Measurements from ENCODE around the gene OSBPL9. TPM values are rescaled to one million over a fixed set of nuclear protein-coding genes. Genes with fewer than 3 reads are reported as not detected.

The OSBPL9 gene
- total RNA-seq, 1 experiment from 2014 or later: 52.6 TPM

- CTCF ChIA-PET: no interaction called here
- H3K36me3 ChIP-seq (ENCODE audit: control insufficient read depth in 1 of 2, insufficient read depth in 2 of 2, low read length in 2 of 2): no peaks in the 10 kb centered on the region
- H2AFZ ChIP-seq (ENCODE audit: low read depth, low read length, poor library complexity, severe bottlenecking): no peak overlapping the region
- peaks cover 52% of the 10 kb centered on the region for H3K79me2 ChIP-seq (ENCODE audit: insufficient read depth, low read length)
- no peak overlapping the region for H3K9ac ChIP-seq (ENCODE audit: low read length)
- DNase-seq (ENCODE audit: low read depth, low spot score): no peak
- H3K27ac ChIP-seq (ENCODE audit: low read depth, low read length): no peak overlapping the region
- H3K4me2 ChIP-seq (ENCODE audit: low read length): peak overlapping the region; percentile 77
- no TSS peak for BruUV-seq (replicated peaks)
- intact Hi-C loops (cut with micrococcal nuclease): no loop called here
- no peak for ATAC-seq
- H4K20me1 ChIP-seq (ENCODE audit: insufficient read depth): no peaks in the 10 kb centered on the region
- H3K27me3 ChIP-seq (ENCODE audit: insufficient read depth, low read length): no peaks in the 10 kb centered on the region
- POLR2A ChIA-PET: no interaction called here
- H3K9me3 ChIP-seq (ENCODE audit: control insufficient read depth in 1 of 2, insufficient read depth in 1 of 2, low read depth in 1 of 2, low read length in 2 of 2): no peaks in the 10 kb centered on the region
- H3K4me3 ChIP-seq (replicated peaks in 1 of 2; ENCODE audit: low read depth in 1 of 2, low read length in 2 of 2): no peak overlapping the region
- peaks cover 43 to 61% of the 10 kb centered on the region in 2 experiments for H3K4me1 ChIP-seq (ENCODE audit: control insufficient read depth in 1 of 2, insufficient read depth in 2 of 2, low read length in 2 of 2)
- RAD21 ChIA-PET (ENCODE audit: low non-redundant PET in 1 of 2, low total read pairs in 2 of 2, uncharacterized antibody in 2 of 2, unreplicated experiment in 2 of 2): no interaction called here
- no peaks in the 10 kb centered on the region for H3K9me2 ChIP-seq (ENCODE audit: insufficient read depth)
- TF ChIP-seq JUND (IDR thresholded peaks at IDR 0.05): no peak
- TF ChIP-seq POLR2A (IDR thresholded peaks at IDR 0.05; ENCODE audit: borderline replicate concordance, extremely low read depth, insufficient read depth, insufficient read length): no peak
- TF ChIP-seq YY1 (IDR thresholded peaks at IDR 0.05; ENCODE audit: extremely low read depth, insufficient replicate concordance, low read depth, low read length): no peak
- TF ChIP-seq TCF7L2 (IDR thresholded peaks at IDR 0.05; ENCODE audit: borderline replicate concordance, extremely low read depth, insufficient read depth, insufficient read length): no peak
- no peak for TF ChIP-seq CEBPB (IDR thresholded peaks at IDR 0.05; ENCODE audit: low read depth)
- TF ChIP-seq ELF1 (IDR thresholded peaks at IDR 0.05; ENCODE audit: borderline replicate concordance, low read depth): no peak
- no peak for TF ChIP-seq POLR2AphosphoS5 (IDR thresholded peaks at IDR 0.05; ENCODE audit: low read depth, low read length)
- no peak for TF ChIP-seq SRF (IDR thresholded peaks at IDR 0.05; ENCODE audit: low read depth)
- TF ChIP-seq ZFX (IDR thresholded peaks at IDR 0.05): no peak
- TF ChIP-seq EZH2 (IDR thresholded peaks at IDR 0.05): no peak
- TF ChIP-seq, protein P1, sequence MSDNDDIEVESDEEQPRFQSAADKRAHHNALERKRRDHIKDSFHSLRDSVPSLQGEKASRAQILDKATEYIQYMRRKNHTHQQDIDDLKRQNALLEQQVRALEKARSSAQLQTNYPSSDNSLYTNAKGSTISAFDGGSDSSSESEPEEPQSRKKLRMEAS (IDR thresholded peaks at IDR 0.05): no peak
- no peak for TF ChIP-seq EZH2phosphoT487 (IDR thresholded peaks at IDR 0.05; ENCODE audit: borderline replicate concordance)
- no peak for TF ChIP-seq ZNF274 (IDR thresholded peaks at IDR 0.05; ENCODE audit: low read depth, low read length)
- TF ChIP-seq, protein P2, sequence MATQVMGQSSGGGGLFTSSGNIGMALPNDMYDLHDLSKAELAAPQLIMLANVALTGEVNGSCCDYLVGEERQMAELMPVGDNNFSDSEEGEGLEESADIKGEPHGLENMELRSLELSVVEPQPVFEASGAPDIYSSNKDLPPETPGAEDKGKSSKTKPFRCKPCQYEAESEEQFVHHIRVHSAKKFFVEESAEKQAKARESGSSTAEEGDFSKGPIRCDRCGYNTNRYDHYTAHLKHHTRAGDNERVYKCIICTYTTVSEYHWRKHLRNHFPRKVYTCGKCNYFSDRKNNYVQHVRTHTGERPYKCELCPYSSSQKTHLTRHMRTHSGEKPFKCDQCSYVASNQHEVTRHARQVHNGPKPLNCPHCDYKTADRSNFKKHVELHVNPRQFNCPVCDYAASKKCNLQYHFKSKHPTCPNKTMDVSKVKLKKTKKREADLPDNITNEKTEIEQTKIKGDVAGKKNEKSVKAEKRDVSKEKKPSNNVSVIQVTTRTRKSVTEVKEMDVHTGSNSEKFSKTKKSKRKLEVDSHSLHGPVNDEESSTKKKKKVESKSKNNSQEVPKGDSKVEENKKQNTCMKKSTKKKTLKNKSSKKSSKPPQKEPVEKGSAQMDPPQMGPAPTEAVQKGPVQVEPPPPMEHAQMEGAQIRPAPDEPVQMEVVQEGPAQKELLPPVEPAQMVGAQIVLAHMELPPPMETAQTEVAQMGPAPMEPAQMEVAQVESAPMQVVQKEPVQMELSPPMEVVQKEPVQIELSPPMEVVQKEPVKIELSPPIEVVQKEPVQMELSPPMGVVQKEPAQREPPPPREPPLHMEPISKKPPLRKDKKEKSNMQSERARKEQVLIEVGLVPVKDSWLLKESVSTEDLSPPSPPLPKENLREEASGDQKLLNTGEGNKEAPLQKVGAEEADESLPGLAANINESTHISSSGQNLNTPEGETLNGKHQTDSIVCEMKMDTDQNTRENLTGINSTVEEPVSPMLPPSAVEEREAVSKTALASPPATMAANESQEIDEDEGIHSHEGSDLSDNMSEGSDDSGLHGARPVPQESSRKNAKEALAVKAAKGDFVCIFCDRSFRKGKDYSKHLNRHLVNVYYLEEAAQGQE (IDR thresholded peaks at IDR 0.05; ENCODE audit: low read depth): no peak
- TF ChIP-seq SP1 (IDR thresholded peaks at IDR 0.05; ENCODE audit: low read depth): no peak
- TF ChIP-seq CBX3 (IDR thresholded peaks at IDR 0.05; ENCODE audit: low read depth): no peak
- TF ChIP-seq CTCF (IDR thresholded peaks at IDR 0.05 in 2 of 3, conservative IDR thresholded peaks at IDR 0.05 in 1 of 3; ENCODE audit: borderline replicate concordance in 1 of 3, insufficient read depth in 1 of 3, low read depth in 2 of 3, low read length in 2 of 3): no peak
- TF ChIP-seq ATF3 (IDR thresholded peaks at IDR 0.05): no peak
These were observed 18.7 kb downstream of the OSBPL9 start for GRCh38 chr1:51635615-51636014.
